Spleen (tissue), 7 donors: ENCODE measurements around the gene MST1R.

Experiments used
- POLR2A ChIP-seq, 3 donors: fragments of 450-650 bp; IDR thresholded peaks; one replicate each; pipeline ENCODE4 v1.5.1; 2017; ENCODE audit warnings: antibody characterized with exemption in 3 of 3, mild to moderate bottlenecking in 1 of 3
- POLR2AphosphoS5 ChIP-seq, 3 donors: sonication (generic); formaldehyde crosslinking; IDR thresholded peaks; one replicate each; pipeline ENCODE4 v1.5.1; 2017; ENCODE audit warnings: antibody characterized with exemption in 3 of 3
- TF ChIP-seq, protein P1 (sequence below), 11 experiments: fragments of 200-600 bp in 7 of 11; fragments of 450-650 bp in 4 of 11; sonication (generic) in 4 of 11; IDR thresholded peaks in 8 of 11; conservative IDR thresholded peaks in 3 of 11; 1 replicate in 7 of 11; 2 replicates in 4 of 11; pipeline versions ENCODE4 v1.4.0 to v1.8.0; 2016 to 2021; ENCODE audit warnings: antibody characterized with exemption in 11 of 11, inconsistent platforms in 4 of 11, mild to moderate bottlenecking in 1 of 11
- donor health status: DM: no; HTN: no; CAD: no; lungs with moderate emphysema.
- donor health status: DM: no; HTN: no; CAD: no.
- donor health status: DM: no; HTN: no; CAD: no.

DNA sequence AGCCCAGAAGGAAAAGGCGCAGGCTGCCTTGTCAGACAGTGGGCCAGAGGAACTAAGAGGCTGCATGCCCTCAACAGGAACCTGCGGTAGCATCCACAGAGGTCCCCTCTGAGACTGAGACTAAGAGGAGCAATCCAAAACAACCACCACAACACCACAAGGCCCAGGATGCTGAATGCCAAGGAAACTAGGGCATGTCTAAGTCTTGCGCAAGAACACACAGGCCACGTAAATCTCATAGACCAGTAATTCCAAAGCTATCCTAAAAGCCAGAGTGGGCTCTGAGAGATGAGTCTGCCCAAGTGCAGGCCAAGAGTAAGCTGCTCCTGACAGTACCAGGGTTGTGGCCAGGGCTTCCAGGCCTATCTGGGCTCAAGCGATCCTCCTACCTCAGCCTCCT lies 13.0 kb upstream of the MST1R start:
- TF ChIP-seq, protein P1, sequence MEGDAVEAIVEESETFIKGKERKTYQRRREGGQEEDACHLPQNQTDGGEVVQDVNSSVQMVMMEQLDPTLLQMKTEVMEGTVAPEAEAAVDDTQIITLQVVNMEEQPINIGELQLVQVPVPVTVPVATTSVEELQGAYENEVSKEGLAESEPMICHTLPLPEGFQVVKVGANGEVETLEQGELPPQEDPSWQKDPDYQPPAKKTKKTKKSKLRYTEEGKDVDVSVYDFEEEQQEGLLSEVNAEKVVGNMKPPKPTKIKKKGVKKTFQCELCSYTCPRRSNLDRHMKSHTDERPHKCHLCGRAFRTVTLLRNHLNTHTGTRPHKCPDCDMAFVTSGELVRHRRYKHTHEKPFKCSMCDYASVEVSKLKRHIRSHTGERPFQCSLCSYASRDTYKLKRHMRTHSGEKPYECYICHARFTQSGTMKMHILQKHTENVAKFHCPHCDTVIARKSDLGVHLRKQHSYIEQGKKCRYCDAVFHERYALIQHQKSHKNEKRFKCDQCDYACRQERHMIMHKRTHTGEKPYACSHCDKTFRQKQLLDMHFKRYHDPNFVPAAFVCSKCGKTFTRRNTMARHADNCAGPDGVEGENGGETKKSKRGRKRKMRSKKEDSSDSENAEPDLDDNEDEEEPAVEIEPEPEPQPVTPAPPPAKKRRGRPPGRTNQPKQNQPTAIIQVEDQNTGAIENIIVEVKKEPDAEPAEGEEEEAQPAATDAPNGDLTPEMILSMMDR (IDR thresholded peaks at IDR 0.05 in 8 of 11, conservative IDR thresholded peaks at IDR 0.05 in 3 of 11): no peak
- TF ChIP-seq POLR2AphosphoS5 (IDR thresholded peaks at IDR 0.05) (no peak), POLR2A (IDR thresholded peaks at IDR 0.05) (no peak)
